ENCODE measurements around the gene URAD. TPM values are rescaled to one million over a fixed set of nuclear protein-coding genes. Genes with fewer than 3 reads are reported as not detected.
A peak's percentile ranks its signal among the peaks of the same experiment; 100 is the strongest.

The URAD gene
- total RNA-seq, 1 donor from 2014 or later, result 0.26 TPM

GRCh38 chr13:27971776-27972477, 16.6 kb downstream of the URAD start:
- no peak for TF ChIP-seq CTCF (conservative IDR thresholded peaks at IDR 0.05)
- Mint-ChIP-seq H3K9me3 (no peaks in the 10 kb centered on the region), H3K4me3 (peak overlapping the region; percentile 64), H3K27ac (ENCODE audit: unreplicated experiment) (no peak overlapping the region), H3K36me3 (ENCODE audit: low read depth) (no peaks in the 10 kb centered on the region), H3K4me1 (peaks cover 23% of the 10 kb centered on the region), H3K27me3 (ENCODE audit: low read depth) (peaks cover 100% of the 10 kb centered on the region)
- DNase-seq (ENCODE audit: low read depth, low spot score), result no peak

- Mint-ChIP-seq H3K27me3 (ENCODE audit: low read depth) (peaks cover 100% of the 10 kb centered on the region), H3K4me1 (peaks cover 25% of the 10 kb centered on the region), H3K27ac (ENCODE audit: unreplicated experiment) (no peak overlapping the region), H3K4me3 (peak overlapping the region; percentile 64), H3K9me3 (no peaks in the 10 kb centered on the region), H3K36me3 (ENCODE audit: low read depth) (no peaks in the 10 kb centered on the region)
- no peak for DNase-seq (ENCODE audit: low read depth, low spot score)
- TF ChIP-seq CTCF (conservative IDR thresholded peaks at IDR 0.05), result no peak
Observed at GRCh38 chr13:27971236-27971645, 17.3 kb downstream of the URAD start.

- Mint-ChIP-seq H3K4me1 (peaks cover 32% of the 10 kb centered on the region), H3K27ac (ENCODE audit: unreplicated experiment) (no peak overlapping the region), H3K27me3 (ENCODE audit: low read depth) (peaks cover 100% of the 10 kb centered on the region), H3K4me3 (peak overlapping the region; percentile 64), H3K36me3 (ENCODE audit: low read depth) (no peaks in the 10 kb centered on the region), H3K9me3 (no peaks in the 10 kb centered on the region)
- DNase-seq (ENCODE audit: low read depth, low spot score), result no peak
- TF ChIP-seq CTCF (conservative IDR thresholded peaks at IDR 0.05), result no peak
Observed at GRCh38 chr13:27970382-27971235, 17.9 kb downstream of the URAD start.

- no peak for TF ChIP-seq CTCF (conservative IDR thresholded peaks at IDR 0.05)
- Mint-ChIP-seq H3K27me3 (ENCODE audit: low read depth) (peaks cover 100% of the 10 kb centered on the region), H3K4me3 (no peak overlapping the region)
Observed at GRCh38 chr13:27969866-27970229, 18.6 kb downstream of the URAD start.

GRCh38 chr13:27969082-27969865, 19.2 kb downstream of the URAD start, which contains the start of gene CDX2:
Gene CDX2, minus strand, starts transcription at chr13:27969315. Its CDS starts 309 bp downstream, at chr13:27969006.
- Mint-ChIP-seq H3K27ac (ENCODE audit: unreplicated experiment) (no peak within 1 kb of the TSS), H3K4me3 (peak within 1 kb of the TSS; percentile 52)

More at GRCh38 chr13:27969866-27970229, 18.6 kb downstream of the URAD start:
- no peak for DNase-seq (ENCODE audit: low read depth, low spot score)
- Mint-ChIP-seq H3K27ac (ENCODE audit: unreplicated experiment) (no peak overlapping the region), H3K9me3 (no peaks in the 10 kb centered on the region), H3K4me1 (peaks cover 33% of the 10 kb centered on the region), H3K36me3 (ENCODE audit: low read depth) (no peaks in the 10 kb centered on the region)

More at GRCh38 chr13:27969082-27969865, 19.2 kb downstream of the URAD start, which contains the start of gene CDX2:
- H3K36me3 Mint-ChIP-seq (ENCODE audit: low read depth), result no peaks in the 10 kb centered on the region
- TF ChIP-seq CTCF (conservative IDR thresholded peaks at IDR 0.05), result no peak
- H3K4me1 Mint-ChIP-seq, result peaks cover 33% of the 10 kb centered on the region
- H3K9me3 Mint-ChIP-seq, result no peaks in the 10 kb centered on the region
- DNase-seq (ENCODE audit: low read depth, low spot score), result no peak
- peaks cover 100% of the 10 kb centered on the region for H3K27me3 Mint-ChIP-seq (ENCODE audit: low read depth)

Measured in neural crest cell (in vitro differentiated cells).